Putamen (tissue), 1 donor: ENCODE data around the gene HDAC1.
"Not testable (repeated sequence)": the region's sequence is repeated elsewhere in the genome, so short reads cannot be mapped to it uniquely, and the experiment has no call there.

ENCODE experiments used
- DNase-seq: peaks from one replicate; pipeline ENCODE4 v3.0.0-alpha.2; 2016; ENCODE audit warnings: low spot score

HDAC1 gene

GRCh38 chr1:32291708-32292538 lies at the start of gene HDAC1:
Gene HDAC1 (plus strand): TSS chr1:32292083. CDS start chr1:32292170, 87 bp downstream.
- peak; percentile 86 for DNase-seq

GRCh38 chr1:32242341-32242851 lies 49.5 kb upstream of the HDAC1 start:
- peak; percentile 70 for DNase-seq

DNA sequence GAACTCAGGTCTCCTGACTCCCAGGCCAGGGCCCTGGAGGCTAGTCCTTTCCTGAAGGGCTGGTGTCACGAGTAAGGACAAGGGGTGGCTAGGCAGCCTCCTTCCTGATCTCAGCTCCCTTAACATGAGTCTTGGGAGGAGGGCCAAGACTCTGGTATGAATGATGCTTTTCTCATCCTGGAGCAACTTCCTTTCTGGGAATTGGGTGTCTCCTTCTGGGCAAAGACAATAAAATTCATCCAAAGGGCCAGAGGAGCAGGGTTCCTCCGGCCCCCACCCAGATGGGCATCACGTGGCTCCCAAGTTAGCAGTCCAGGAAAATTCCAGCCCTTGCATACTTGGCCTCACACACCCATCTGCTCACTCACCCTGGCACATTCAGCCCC lies 45.0 kb upstream of the HDAC1 start, which contains the start of gene FAM167B:
Gene FAM167B, plus strand, starts transcription at position 335 of the 386 bp plus-strand sequence. CDS start 200 bp downstream, outside the sequence.
- no peak for DNase-seq

GRCh38 chr1:32247452-32247851 lies 44.4 kb upstream of the HDAC1 start:
- no peak for DNase-seq

- no peak for DNase-seq
Measured at GRCh38 chr1:32247983-32248889, 43.6 kb upstream of the HDAC1 start.

DNA sequence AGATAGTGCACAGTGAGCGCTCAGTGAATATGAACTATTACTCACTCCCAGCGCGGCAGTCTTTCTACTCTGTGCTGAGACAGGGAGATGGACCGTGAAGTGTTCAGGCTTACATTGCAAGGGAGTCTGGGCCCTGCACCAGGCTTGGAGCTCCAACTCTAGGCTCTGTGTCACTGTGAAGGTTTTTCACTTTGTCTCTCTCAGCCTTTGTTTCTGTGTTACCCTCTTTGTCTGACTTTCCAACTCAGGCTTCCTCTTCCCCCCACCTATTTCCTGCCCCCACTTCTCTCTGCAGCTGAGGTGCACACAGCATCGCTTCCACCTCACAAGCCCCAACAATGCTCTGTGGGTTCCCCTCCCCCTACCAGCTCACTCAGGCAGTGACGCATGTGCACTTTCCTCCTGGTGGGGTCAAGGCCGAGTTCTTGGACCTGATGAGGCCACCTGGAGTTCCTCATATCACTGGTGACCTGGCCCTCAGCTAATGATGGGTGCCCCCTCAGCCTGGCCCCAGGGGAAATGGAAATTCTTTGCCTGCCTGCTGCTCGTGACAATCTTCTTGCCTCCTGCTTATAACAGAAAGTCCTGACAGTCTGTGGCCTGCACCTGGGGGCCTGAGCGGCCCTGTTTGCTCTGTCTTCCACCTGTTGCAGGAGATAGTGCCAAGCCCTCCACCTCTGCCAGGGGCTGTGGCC lies 41.9 kb upstream of the HDAC1 start:
- no peak for DNase-seq

GRCh38 chr1:32250893-32251716 lies 40.8 kb upstream of the HDAC1 start, which contains the start of gene LCK:
Gene LCK (plus strand): TSS chr1:32251265. CDS start chr1:32274330, 23,065 bp downstream.
- DNase-seq, result no peak

GRCh38 chr1:32255072-32256071 lies 36.5 kb upstream of the HDAC1 start:
- DNase-seq, result no peak

DNA sequence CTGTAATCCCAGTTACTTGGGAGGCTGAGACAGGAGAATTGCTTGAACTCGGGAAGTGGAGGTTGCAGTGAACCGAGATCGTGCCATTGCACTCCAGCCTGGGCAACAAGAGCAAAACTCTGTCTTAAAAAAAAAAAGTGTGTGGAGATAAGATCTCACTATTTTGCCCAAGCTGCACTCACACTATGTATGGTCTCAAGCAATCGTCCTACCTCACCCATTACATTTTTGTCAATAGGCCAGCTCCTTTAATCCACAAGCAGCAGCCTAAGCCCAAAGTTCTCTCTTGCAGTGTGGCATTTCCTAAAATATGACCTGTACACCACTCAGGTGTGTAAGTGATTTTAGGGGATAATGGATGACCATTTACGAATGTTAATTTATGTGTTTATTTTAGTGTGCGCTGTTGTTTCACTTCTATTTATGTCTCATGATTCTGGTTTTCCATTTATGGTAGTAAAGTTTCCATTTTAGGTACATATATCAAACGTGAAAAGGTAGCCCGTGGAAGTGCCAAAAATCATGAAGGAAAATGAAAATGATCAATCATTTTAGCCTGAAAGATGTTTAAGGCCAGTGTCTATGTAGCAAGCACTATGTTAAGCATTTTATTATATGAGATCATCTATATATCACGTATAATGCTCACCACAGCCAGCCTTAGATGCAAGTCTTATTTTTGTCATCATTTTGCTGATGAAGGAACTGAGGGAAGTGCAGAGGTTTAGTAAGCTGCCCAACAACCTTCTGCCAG lies 35.2 kb upstream of the HDAC1 start:
- DNase-seq, result no peak

GRCh38 chr1:32257227-32257508 lies 34.7 kb upstream of the HDAC1 start:
- DNase-seq, result no peak

GRCh38 chr1:32263236-32263593 lies 28.7 kb upstream of the HDAC1 start:
- not testable (repeated sequence) for DNase-seq

DNA sequence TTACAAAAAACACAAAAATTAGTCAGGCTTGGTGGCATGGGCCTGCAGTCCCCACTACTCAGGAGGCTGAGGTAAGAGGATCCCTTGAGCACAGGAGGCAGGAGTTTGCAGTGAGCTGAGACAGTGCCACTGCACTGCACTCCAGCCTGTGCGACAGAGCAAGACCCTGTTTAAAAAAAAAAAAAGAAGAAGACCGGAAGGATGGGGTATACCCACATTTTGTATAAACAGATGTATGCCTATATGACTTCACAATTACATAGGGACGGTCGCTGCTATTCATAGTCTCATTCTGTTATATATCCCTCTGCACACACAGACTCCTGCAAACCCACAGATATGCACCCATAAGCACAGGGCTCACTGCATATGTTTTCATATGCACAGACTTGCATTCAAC lies 28.1 kb upstream of the HDAC1 start:
- no peak for DNase-seq

- no peak for DNase-seq
Measured at GRCh38 chr1:32265846-32266245, 26.0 kb upstream of the HDAC1 start.

DNA sequence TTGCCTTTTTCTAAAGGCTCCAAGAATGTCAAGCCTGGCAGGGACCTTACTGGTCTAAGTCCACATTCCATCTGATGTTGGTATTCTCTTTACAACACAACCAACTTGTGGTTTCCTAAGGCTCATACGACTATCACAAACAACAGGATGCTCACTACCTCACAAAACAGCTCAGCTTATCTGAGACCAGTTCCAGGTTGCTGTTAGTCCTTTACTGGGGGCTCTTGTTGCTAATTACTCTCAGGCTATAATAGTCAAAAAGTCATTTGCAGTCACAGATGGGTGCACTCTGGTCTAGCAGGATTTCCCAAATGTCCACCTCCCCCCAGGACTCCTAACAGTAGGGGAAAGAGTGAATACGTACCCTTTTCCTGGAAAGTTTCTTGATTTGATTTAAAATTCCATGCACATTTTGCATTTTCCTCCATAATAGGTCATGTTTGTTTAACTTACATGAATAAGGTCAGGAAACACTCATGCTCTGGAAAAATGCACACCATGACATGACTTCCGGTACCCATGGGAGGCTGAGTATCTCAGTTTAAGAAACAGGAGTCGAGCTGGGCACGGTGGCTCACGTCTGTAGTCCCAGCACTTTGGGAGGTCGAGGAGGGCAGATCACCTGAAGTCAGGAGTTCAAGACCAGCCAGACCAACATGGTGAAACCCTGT lies 24.8 kb upstream of the HDAC1 start:
- DNase-seq, result no peak

GRCh38 chr1:32269744-32270143 lies 22.1 kb upstream of the HDAC1 start:
- DNase-seq, result no peak

DNA sequence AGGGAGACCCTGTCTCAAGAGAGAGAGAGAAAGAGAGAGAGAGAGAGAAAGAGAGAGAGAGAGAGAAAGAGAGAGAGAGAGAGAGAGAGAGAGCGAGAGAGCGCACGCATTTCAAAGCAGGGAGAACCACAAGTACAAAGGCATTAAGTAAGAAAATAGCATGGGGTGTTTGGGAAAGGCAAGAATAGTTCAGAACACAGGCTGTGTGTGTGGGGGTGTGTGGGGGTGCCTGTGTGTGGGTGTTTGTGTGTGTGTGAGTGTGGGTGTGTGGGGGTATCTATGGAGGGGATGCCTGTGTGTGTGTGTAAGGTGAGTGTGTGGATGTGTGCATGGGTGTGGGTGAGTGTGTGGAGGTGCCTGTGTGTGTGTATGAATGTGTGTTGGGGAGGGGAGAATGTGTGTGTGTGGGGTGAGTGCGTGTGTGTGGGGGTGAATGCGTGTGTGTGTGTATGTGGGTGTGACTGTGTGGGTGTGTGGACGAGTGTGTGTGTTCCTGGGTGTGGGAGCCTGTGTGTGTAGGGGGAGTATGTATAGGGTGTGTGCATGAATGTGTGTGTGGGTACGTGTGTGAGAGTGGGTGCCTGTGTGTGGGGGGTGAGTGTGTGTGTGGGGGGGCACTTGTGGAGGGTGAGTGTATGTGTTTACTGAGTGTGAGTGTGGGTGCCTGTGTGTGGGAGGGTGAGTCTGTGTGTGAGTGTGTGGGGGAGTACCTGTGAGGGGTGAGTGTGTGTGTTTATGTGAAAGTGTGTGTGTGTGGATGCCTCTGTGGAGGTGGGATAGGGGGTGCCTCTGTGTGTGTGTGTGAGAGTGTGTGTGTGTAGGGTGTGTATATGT lies 19.1 kb upstream of the HDAC1 start:
- no peak for DNase-seq

- DNase-seq, result no peak
Measured at GRCh38 chr1:32273391-32274208, 18.3 kb upstream of the HDAC1 start.
